ENCODE data around the gene ATG4B. TPM values are rescaled to one million over a fixed set of nuclear protein-coding genes. Genes with fewer than 3 reads are reported as not detected.

ATG4B gene
- total and polyA plus RNA-seq, 2 of the 8 experiments (the other 6 are each of a cell fraction or from before 2014, with no cell fraction given), result 103 to 155 TPM

DNA sequence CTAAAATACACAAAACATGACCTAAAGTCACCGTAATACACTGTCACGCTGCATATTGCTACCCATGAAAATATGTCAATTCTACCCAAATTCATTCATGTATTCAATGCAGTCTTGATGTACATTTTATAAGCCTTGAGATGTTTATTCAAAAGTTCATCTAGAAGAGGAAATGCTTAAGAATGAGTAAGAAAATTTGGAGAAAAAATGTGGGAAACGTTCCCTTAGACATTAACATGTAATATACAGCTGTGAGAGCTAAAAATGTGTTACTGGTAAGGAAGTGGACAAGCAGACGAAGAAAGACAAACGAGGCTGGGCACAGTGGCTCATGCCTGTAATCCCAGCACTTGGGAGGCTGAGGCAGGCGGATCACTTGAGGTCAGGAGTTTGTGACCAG, 37.9 kb upstream of the ATG4B start (continued):
- TF ChIP-seq, protein P1, sequence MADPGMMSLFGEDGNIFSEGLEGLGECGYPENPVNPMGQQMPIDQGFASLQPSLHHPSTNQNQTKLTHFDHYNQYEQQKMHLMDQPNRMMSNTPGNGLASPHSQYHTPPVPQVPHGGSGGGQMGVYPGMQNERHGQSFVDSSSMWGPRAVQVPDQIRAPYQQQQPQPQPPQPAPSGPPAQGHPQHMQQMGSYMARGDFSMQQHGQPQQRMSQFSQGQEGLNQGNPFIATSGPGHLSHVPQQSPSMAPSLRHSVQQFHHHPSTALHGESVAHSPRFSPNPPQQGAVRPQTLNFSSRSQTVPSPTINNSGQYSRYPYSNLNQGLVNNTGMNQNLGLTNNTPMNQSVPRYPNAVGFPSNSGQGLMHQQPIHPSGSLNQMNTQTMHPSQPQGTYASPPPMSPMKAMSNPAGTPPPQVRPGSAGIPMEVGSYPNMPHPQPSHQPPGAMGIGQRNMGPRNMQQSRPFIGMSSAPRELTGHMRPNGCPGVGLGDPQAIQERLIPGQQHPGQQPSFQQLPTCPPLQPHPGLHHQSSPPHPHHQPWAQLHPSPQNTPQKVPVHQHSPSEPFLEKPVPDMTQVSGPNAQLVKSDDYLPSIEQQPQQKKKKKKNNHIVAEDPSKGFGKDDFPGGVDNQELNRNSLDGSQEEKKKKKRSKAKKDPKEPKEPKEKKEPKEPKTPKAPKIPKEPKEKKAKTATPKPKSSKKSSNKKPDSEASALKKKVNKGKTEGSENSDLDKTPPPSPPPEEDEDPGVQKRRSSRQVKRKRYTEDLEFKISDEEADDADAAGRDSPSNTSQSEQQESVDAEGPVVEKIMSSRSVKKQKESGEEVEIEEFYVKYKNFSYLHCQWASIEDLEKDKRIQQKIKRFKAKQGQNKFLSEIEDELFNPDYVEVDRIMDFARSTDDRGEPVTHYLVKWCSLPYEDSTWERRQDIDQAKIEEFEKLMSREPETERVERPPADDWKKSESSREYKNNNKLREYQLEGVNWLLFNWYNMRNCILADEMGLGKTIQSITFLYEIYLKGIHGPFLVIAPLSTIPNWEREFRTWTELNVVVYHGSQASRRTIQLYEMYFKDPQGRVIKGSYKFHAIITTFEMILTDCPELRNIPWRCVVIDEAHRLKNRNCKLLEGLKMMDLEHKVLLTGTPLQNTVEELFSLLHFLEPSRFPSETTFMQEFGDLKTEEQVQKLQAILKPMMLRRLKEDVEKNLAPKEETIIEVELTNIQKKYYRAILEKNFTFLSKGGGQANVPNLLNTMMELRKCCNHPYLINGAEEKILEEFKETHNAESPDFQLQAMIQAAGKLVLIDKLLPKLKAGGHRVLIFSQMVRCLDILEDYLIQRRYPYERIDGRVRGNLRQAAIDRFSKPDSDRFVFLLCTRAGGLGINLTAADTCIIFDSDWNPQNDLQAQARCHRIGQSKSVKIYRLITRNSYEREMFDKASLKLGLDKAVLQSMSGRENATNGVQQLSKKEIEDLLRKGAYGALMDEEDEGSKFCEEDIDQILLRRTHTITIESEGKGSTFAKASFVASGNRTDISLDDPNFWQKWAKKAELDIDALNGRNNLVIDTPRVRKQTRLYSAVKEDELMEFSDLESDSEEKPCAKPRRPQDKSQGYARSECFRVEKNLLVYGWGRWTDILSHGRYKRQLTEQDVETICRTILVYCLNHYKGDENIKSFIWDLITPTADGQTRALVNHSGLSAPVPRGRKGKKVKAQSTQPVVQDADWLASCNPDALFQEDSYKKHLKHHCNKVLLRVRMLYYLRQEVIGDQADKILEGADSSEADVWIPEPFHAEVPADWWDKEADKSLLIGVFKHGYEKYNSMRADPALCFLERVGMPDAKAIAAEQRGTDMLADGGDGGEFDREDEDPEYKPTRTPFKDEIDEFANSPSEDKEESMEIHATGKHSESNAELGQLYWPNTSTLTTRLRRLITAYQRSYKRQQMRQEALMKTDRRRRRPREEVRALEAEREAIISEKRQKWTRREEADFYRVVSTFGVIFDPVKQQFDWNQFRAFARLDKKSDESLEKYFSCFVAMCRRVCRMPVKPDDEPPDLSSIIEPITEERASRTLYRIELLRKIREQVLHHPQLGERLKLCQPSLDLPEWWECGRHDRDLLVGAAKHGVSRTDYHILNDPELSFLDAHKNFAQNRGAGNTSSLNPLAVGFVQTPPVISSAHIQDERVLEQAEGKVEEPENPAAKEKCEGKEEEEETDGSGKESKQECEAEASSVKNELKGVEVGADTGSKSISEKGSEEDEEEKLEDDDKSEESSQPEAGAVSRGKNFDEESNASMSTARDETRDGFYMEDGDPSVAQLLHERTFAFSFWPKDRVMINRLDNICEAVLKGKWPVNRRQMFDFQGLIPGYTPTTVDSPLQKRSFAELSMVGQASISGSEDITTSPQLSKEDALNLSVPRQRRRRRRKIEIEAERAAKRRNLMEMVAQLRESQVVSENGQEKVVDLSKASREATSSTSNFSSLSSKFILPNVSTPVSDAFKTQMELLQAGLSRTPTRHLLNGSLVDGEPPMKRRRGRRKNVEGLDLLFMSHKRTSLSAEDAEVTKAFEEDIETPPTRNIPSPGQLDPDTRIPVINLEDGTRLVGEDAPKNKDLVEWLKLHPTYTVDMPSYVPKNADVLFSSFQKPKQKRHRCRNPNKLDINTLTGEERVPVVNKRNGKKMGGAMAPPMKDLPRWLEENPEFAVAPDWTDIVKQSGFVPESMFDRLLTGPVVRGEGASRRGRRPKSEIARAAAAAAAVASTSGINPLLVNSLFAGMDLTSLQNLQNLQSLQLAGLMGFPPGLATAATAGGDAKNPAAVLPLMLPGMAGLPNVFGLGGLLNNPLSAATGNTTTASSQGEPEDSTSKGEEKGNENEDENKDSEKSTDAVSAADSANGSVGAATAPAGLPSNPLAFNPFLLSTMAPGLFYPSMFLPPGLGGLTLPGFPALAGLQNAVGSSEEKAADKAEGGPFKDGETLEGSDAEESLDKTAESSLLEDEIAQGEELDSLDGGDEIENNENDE (IDR thresholded peaks at IDR 0.05; ENCODE audit: insufficient replicate concordance, low read length), result no peak
- TF ChIP-seq RXRA (IDR thresholded peaks at IDR 0.05; ENCODE audit: insufficient read depth, low read depth, low read length), result no peak
- TF ChIP-seq YY1 (IDR thresholded peaks at IDR 0.05; ENCODE audit: low read depth, low read length), result no peak
- TF ChIP-seq TEAD4 (IDR thresholded peaks at IDR 0.05; ENCODE audit: low read depth, low read length), result no peak
- TF ChIP-seq EGR1 (IDR thresholded peaks at IDR 0.05; ENCODE audit: borderline replicate concordance, low read depth, low read length), result no peak
- TF ChIP-seq KDM5A (IDR thresholded peaks at IDR 0.05; ENCODE audit: low read length), result no peak

Data from H1 (cell line).